PC-9 (cell line): ENCODE measurements around the gene SH3RF3. TPM values are rescaled to one million over a fixed set of nuclear protein-coding genes. Genes with fewer than 3 reads are reported as not detected.

Source experiments
- BruUV-seq: library from RNA; stranded (reverse); fragments of 400-500 nt; replicated peaks from 2 replicates; lab custom pipeline; 2021; lab: Mats Ljungman, UMichigan
- CTCF ChIA-PET: fragments of 300-600 bp; sonication (Branson Sonifier 250); formaldehyde crosslinking; loops from one replicate; lab custom pipeline; 2022; ENCODE audit warnings: antibody characterized with exemption; lab: Charles Lee
- POLR2A ChIA-PET: fragments of 300-600 bp; sonication (Branson Sonifier 250); formaldehyde crosslinking; loops from one replicate; lab custom pipeline; 2022; ENCODE audit warnings: antibody characterized with exemption; ENCODE audit not compliant: unreplicated experiment; lab: Charles Lee
- DNase-seq, 2 experiments: peaks; one replicate each; pipeline versions ENCODE4 v3.0.0 to v3.0.0-alpha.2; 2015 to 2022; ENCODE audit warnings: mixed read lengths in 1 of 2
- H2AFZ ChIP-seq: fragments of 200-600 bp; sonication (generic); 2 replicates; pipeline ENCODE4 v1.8.1; 2017; ENCODE audit warnings: antibody characterized with exemption
- H3F3A ChIP-seq: fragments of 200-600 bp; sonication (generic); 2 replicates; pipeline ENCODE4 v1.8.1; 2017; ENCODE audit warnings: antibody characterized with exemption, mild to moderate bottlenecking, low read depth; ENCODE audit not compliant: insufficient read depth
- H3K27ac ChIP-seq: fragments of 200-600 bp; sonication (generic); 2 replicates; pipeline ENCODE4 v1.6.1; 2016; ENCODE audit warnings: mixed run types
- H3K27me3 ChIP-seq: fragments of 200-600 bp; sonication (generic); 2 replicates; pipeline ENCODE4 v1.6.1; 2016; ENCODE audit warnings: low read depth, mixed run types; ENCODE audit not compliant: insufficient read depth
- H3K36me3 ChIP-seq: fragments of 200-600 bp; sonication (generic); 2 replicates; pipeline ENCODE4 v1.6.1; 2016; ENCODE audit warnings: low read depth, mixed run types
- H3K4me1 ChIP-seq: fragments of 200-600 bp; sonication (generic); replicated peaks from 2 replicates; pipeline ENCODE4 v1.6.1; 2016; ENCODE audit warnings: mixed run types; ENCODE audit not compliant: insufficient read depth
- H3K4me2 ChIP-seq: fragments of 200-600 bp; sonication (generic); 2 replicates; pipeline ENCODE4 v1.6.1; 2017; ENCODE audit warnings: mixed run types
- H3K4me3 ChIP-seq: fragments of 200-600 bp; sonication (generic); 2 replicates; pipeline ENCODE4 v1.6.1; 2016; ENCODE audit warnings: mixed run types
- H3K79me2 ChIP-seq: fragments of 200-600 bp; sonication (generic); 2 replicates; pipeline ENCODE4 v1.6.1; 2017; ENCODE audit warnings: low read depth, mixed run types
- H3K9me2 ChIP-seq: fragments of 200-600 bp; sonication (generic); 2 replicates; pipeline ENCODE4 v1.8.1; 2017; ENCODE audit warnings: mild to moderate bottlenecking; ENCODE audit not compliant: insufficient read depth
- H3K9me3 ChIP-seq: fragments of 200-600 bp; sonication (generic); 2 replicates; pipeline ENCODE4 v1.8.1; 2016; ENCODE audit warnings: low read depth; ENCODE audit not compliant: insufficient read depth
- H4K20me1 ChIP-seq: fragments of 200-600 bp; sonication (generic); 2 replicates; pipeline ENCODE4 v1.8.1; 2017; ENCODE audit not compliant: insufficient read depth
- CTCF ChIP-seq: fragments of 200-600 bp; sonication (generic); conservative IDR thresholded peaks from 2 replicates; pipeline ENCODE4 v1.6.1; 2017; ENCODE audit warnings: mixed run types, antibody characterized with exemption, mild to moderate bottlenecking, moderate library complexity
- EZH2 ChIP-seq: fragments of 200-600 bp; sonication (generic); IDR thresholded peaks from 2 replicates; pipeline ENCODE4 v1.8.0; 2017; ENCODE audit warnings: antibody characterized with exemption, low read depth
- intact Hi-C: fragments of 100-400 bp; cut with micrococcal nuclease; formaldehyde crosslinking; loops from one replicate; pipeline ENCODE4 v1.10.0; 2022; ENCODE audit not compliant: unreplicated experiment
- total RNA-seq: library from RNA; stranded (reverse); gene quantifications from 2 replicates; pipeline ENCODE4 v1.2.3, GENCODE V29; 2021

Gene SH3RF3
- total RNA-seq, 1 experiment from 2014 or later = 6.1 TPM

GRCh38 chr2:109173311-109174171 lies 44.5 kb downstream of the SH3RF3 start:
- intact Hi-C loops = no loop called here
- Histone ChIP-seq H3K27ac (no peak overlapping the region), H4K20me1 (peaks cover 7% of the 10 kb centered on the region), H3K36me3 (no peaks in the 10 kb centered on the region), H3K9me2 (no peaks in the 10 kb centered on the region), H2AFZ (no peak overlapping the region), H3K4me1 (peaks cover 11% of the 10 kb centered on the region; the same call in 1 of the 2 replicates), H3K4me3 (no peak overlapping the region), H3K27me3 (no peaks in the 10 kb centered on the region), H3K79me2 (peaks cover 30% of the 10 kb centered on the region), H3K4me2 (no peak overlapping the region), H3K9me3 (no peaks in the 10 kb centered on the region; the same call in 1 of the 2 replicates), H3F3A (no peaks in the 10 kb centered on the region)
- TF ChIP-seq EZH2 (no peak), CTCF (no peak)
- CTCF ChIA-PET = no interaction called here
- DNase-seq = no peak
- no TSS peak for BruUV-seq
- POLR2A ChIA-PET = no interaction called here

- H3K4me3 ChIP-seq = no peak overlapping the region
- no peak overlapping the region for H3K4me2 ChIP-seq
- no peaks in the 10 kb centered on the region for H3K27me3 ChIP-seq
- no peaks in the 10 kb centered on the region; the same call in 1 of the 2 replicates for H3K9me3 ChIP-seq
- H3K79me2 ChIP-seq = peaks cover 34% of the 10 kb centered on the region
- no TSS peak for BruUV-seq
- peaks cover 11% of the 10 kb centered on the region; the same call in 1 of the 2 replicates for H3K4me1 ChIP-seq
- intact Hi-C loops = no loop called here
- H3K27ac ChIP-seq = no peak overlapping the region
- no peaks in the 10 kb centered on the region for H3K36me3 ChIP-seq
- ChIA-PET CTCF (no interaction called here), POLR2A (no interaction called here)
- H2AFZ ChIP-seq = no peak overlapping the region
- no peaks in the 10 kb centered on the region for H3K9me2 ChIP-seq
- no peak for DNase-seq
- no peaks in the 10 kb centered on the region for H3F3A ChIP-seq
- H4K20me1 ChIP-seq = peaks cover 7% of the 10 kb centered on the region
- no peak for TF ChIP-seq EZH2
- TF ChIP-seq CTCF = no peak
Observed at GRCh38 chr2:109174214-109174613, 45.2 kb downstream of the SH3RF3 start.

GRCh38 chr2:109174626-109175349 lies 45.8 kb downstream of the SH3RF3 start:
- no peaks in the 10 kb centered on the region for H3K27me3 ChIP-seq
- no TSS peak for BruUV-seq

More at GRCh38 chr2:109174626-109175349, 45.8 kb downstream of the SH3RF3 start:
- Histone ChIP-seq H3K4me1 (peaks cover 11% of the 10 kb centered on the region; the same call in 1 of the 2 replicates), H3K27ac (no peak overlapping the region), H3K9me2 (no peaks in the 10 kb centered on the region), H3K36me3 (no peaks in the 10 kb centered on the region), H3K79me2 (peaks cover 40% of the 10 kb centered on the region), H3K4me2 (no peak overlapping the region), H3F3A (no peaks in the 10 kb centered on the region), H3K9me3 (no peaks in the 10 kb centered on the region; the same call in 1 of the 2 replicates), H3K4me3 (no peak overlapping the region), H4K20me1 (peaks cover 7% of the 10 kb centered on the region), H2AFZ (no peak overlapping the region)
- no peak for TF ChIP-seq CTCF
- TF ChIP-seq EZH2 = no peak
- intact Hi-C loops = no loop called here
- no peak for DNase-seq
- ChIA-PET POLR2A (no interaction called here), CTCF (no interaction called here)
